HG02642 (cell line): Measurements from ENCODE around the gene SLC13A4.

Experiments
- ATAC-seq: cut with Tn5 transposase; IDR thresholded peaks from one replicate; pipeline ENCODE4 v1.9.1; 2021; ENCODE audit warnings: mild to moderate bottlenecking; ENCODE audit not compliant: unreplicated experiment, poor library complexity

Gene SLC13A4

GRCh38 chr7:135634191-135634878, 93.7 kb downstream of the SLC13A4 start:
- no peak for ATAC-seq
